HepG2 (cell line): ENCODE results near the gene ZBTB32. TPM values are rescaled to one million over a fixed set of nuclear protein-coding genes. Genes with fewer than 3 reads are reported as not detected.

ENCODE experiments used
- ATAC-seq: fragments of 200-7000 bp; cut with Tn5 transposase; 3 replicates; pipeline ENCODE4 v1.9.1; 2020; ENCODE audit warnings: mild to moderate bottlenecking, moderate library complexity
- BruUV-seq: library from RNA; stranded (reverse); fragments of 400-500 nt; replicated peaks from 2 replicates; lab custom pipeline; 2021; lab: Mats Ljungman, UMichigan
- CTCF ChIA-PET: fragments of 300-600 bp; formaldehyde crosslinking; extraction: SDS; loops from one replicate; lab custom pipeline; 2021; ENCODE audit warnings: low total read pairs, inconsistent platforms, low intra/inter-chr PET ratio; lab: Yijun Ruan, JAX
- POLR2A ChIA-PET: fragments of 350-600 bp; sonication (Branson Sonifier 250); formaldehyde crosslinking; loops from one replicate; lab custom pipeline; 2020; ENCODE audit warnings: antibody characterized with exemption, inconsistent platforms; lab: Yijun Ruan, JAX
- DNase-seq: peaks from one replicate; pipeline ENCODE4 v3.0.0-alpha.2; 2015; ENCODE audit warnings: low spot score
- FAIRE-seq: peaks from 3 replicates; lab custom pipeline; 2011; peaks lifted over from hg19 to GRCh38; lab: Jason Lieb, UNC
- H2AFZ ChIP-seq: one replicate; pipeline ENCODE4 v1.6.1; 2011; ENCODE audit warnings: low read length, inconsistent platforms
- H3K27ac ChIP-seq: fragments of 300-600 bp; 3 replicates; pipeline ENCODE4 v1.8.0; 2011; ENCODE audit warnings: mixed run types, mild to moderate bottlenecking, mixed read lengths, low read length, inconsistent platforms; ENCODE audit not compliant: insufficient read depth; ENCODE audit errors: extremely low read length
- H3K27me3 ChIP-seq, 2 experiments: fragments of 200-600 bp in 1 of 2; 2 replicates in 1 of 2; 3 replicates in 1 of 2; pipeline versions ENCODE4 v1.6.0 to v1.8.0; 2011; ENCODE audit warnings: low read length in 2 of 2, mild to moderate bottlenecking in 2 of 2, moderate library complexity in 2 of 2, inconsistent platforms in 1 of 2; ENCODE audit not compliant: insufficient read depth in 2 of 2, control insufficient read depth in 1 of 2
- H3K36me3 ChIP-seq, 2 experiments: fragments of 200-600 bp in 1 of 2; replicated peaks in 1 of 2; 2 replicates in 1 of 2; 3 replicates in 1 of 2; pipeline versions ENCODE4 v1.5.1 to v1.8.0; 2011; ENCODE audit warnings: low read length in 2 of 2, inconsistent platforms in 1 of 2; ENCODE audit not compliant: insufficient read depth in 2 of 2, control insufficient read depth in 1 of 2
- H3K4me1 ChIP-seq: 2 replicates; pipeline ENCODE4 v1.5.1; 2012; ENCODE audit warnings: low read length, inconsistent platforms; ENCODE audit not compliant: insufficient read depth
- H3K4me2 ChIP-seq: 2 replicates; pipeline ENCODE4 v1.6.0; 2011; ENCODE audit warnings: low read depth, low read length, inconsistent platforms
- H3K4me3 ChIP-seq, 3 experiments: fragments of 200-600 bp in 1 of 3; sonication (generic), shearing (Covaris generic) in 1 of 3; replicated peaks in 1 of 3; 2 replicates each; pipeline ENCODE4 v1.5.1; 2011 to 2016; ENCODE audit warnings: low read length in 3 of 3, inconsistent platforms in 2 of 3, low read depth in 2 of 3, mild to moderate bottlenecking in 2 of 3, control low read depth in 1 of 3, mixed read lengths in 1 of 3; ENCODE audit not compliant: insufficient read depth in 1 of 3
- H3K79me2 ChIP-seq: one replicate; pipeline ENCODE4 v1.6.1; 2011; ENCODE audit warnings: low read length, inconsistent platforms; ENCODE audit not compliant: insufficient read depth
- H3K9ac ChIP-seq: 2 replicates; pipeline ENCODE4 v1.6.0; 2011; ENCODE audit warnings: mild to moderate bottlenecking, low read depth, low read length, inconsistent platforms; ENCODE audit not compliant: insufficient read depth
- H3K9me3 ChIP-seq: 2 replicates; pipeline ENCODE4 v1.5.1; 2012; ENCODE audit warnings: mild to moderate bottlenecking, low read length
- H4K20me1 ChIP-seq: 2 replicates; pipeline ENCODE4 v1.6.0; 2011; ENCODE audit warnings: inconsistent platforms, mild to moderate bottlenecking, low read length, moderate library complexity; ENCODE audit not compliant: insufficient read depth
- AKAP8 ChIP-seq: sonication (generic); formaldehyde crosslinking; IDR thresholded peaks from 2 replicates; pipeline ENCODE4 v1.5.1; 2020; ENCODE audit warnings: mild to moderate bottlenecking, missing genetic modification reagents
- FLYWCH1 ChIP-seq: sonication (generic); formaldehyde crosslinking; IDR thresholded peaks from 2 replicates; pipeline ENCODE4 v1.8.1; 2023; ENCODE audit warnings: mild to moderate bottlenecking, missing genetic modification reagents
- KAT8 ChIP-seq: IDR thresholded peaks from 2 replicates; pipeline ENCODE4 v1.6.1; 2016; ENCODE audit warnings: missing genetic modification reagents, missing compliant biosample characterization
- KDM4B ChIP-seq: sonication (generic); formaldehyde crosslinking; IDR thresholded peaks from 2 replicates; pipeline ENCODE4 v1.4.0; 2020; ENCODE audit warnings: missing genetic modification reagents
- KLF13 ChIP-seq: sonication (generic); formaldehyde crosslinking; IDR thresholded peaks from 2 replicates; pipeline ENCODE4 v1.4.0; 2020; ENCODE audit warnings: mild to moderate bottlenecking, missing genetic modification reagents
- POLR2A ChIP-seq, 2 experiments: IDR thresholded peaks; 2 replicates each; pipeline ENCODE4 v1.6.1; 2011; ENCODE audit warnings: low read depth in 2 of 2, low read length in 2 of 2, mild to moderate bottlenecking in 1 of 2, moderate library complexity in 1 of 2; ENCODE audit not compliant: insufficient read depth in 1 of 2
- RBFOX2 ChIP-seq: fragments of 200-400 bp; formaldehyde crosslinking; IDR thresholded peaks from 2 replicates; pipeline ENCODE4 v1.6.1; 2017; ENCODE audit warnings: low read depth, mild to moderate bottlenecking, low read length
- RFX3 ChIP-seq: IDR thresholded peaks from 2 replicates; pipeline ENCODE4 v1.6.1; 2016; ENCODE audit warnings: missing biosample characterization, missing genetic modification reagents
- SIX1 ChIP-seq: sonication (generic); formaldehyde crosslinking; IDR thresholded peaks from 2 replicates; pipeline ENCODE4 v1.4.0; 2020; ENCODE audit warnings: missing genetic modification reagents, borderline replicate concordance
- TARDBP ChIP-seq: sonication (generic); formaldehyde crosslinking; IDR thresholded peaks from 2 replicates; pipeline ENCODE4 v1.8.0; 2022; ENCODE audit warnings: mild to moderate bottlenecking, missing genetic modification reagents
- ZFP1 ChIP-seq: IDR thresholded peaks from 2 replicates; pipeline ENCODE4 v1.6.1; 2016
- ZNF180 ChIP-seq: sonication (generic); formaldehyde crosslinking; IDR thresholded peaks from 2 replicates; pipeline ENCODE4 v1.4.0; 2020; ENCODE audit warnings: low read depth, missing genetic modification reagents, borderline replicate concordance
- ZNF20 ChIP-seq: sonication (generic); formaldehyde crosslinking; IDR thresholded peaks from 2 replicates; pipeline ENCODE4 v1.4.0; 2020; ENCODE audit warnings: mild to moderate bottlenecking, moderate library complexity, missing genetic modification reagents
- ZNF496 ChIP-seq: sonication (generic); formaldehyde crosslinking; IDR thresholded peaks from 2 replicates; pipeline ENCODE4 v1.8.1; 2023; ENCODE audit warnings: mild to moderate bottlenecking, moderate library complexity, missing genetic modification reagents; ENCODE audit not compliant: insufficient replicate concordance
- ZNF501 ChIP-seq: sonication (generic); formaldehyde crosslinking; IDR thresholded peaks from 2 replicates; pipeline ENCODE4 v1.5.1; 2020; ENCODE audit warnings: mild to moderate bottlenecking, moderate library complexity, missing genetic modification reagents
- ZNF674 ChIP-seq: sonication (generic); formaldehyde crosslinking; IDR thresholded peaks from 2 replicates; pipeline ENCODE4 v1.5.0; 2020; ENCODE audit warnings: low read depth, mild to moderate bottlenecking, missing genetic modification reagents
- ZNF713 ChIP-seq: sonication (generic); formaldehyde crosslinking; IDR thresholded peaks from 2 replicates; pipeline ENCODE4 v1.4.0; 2020; ENCODE audit warnings: mild to moderate bottlenecking, missing genetic modification reagents
- ZSCAN9 ChIP-seq: IDR thresholded peaks from 2 replicates; pipeline ENCODE4 v1.6.1; 2016; ENCODE audit warnings: borderline replicate concordance
- WGBS: methylation state at CpG from one replicate; pipeline ENCODE4 v1.1.6; 2017; ENCODE audit warnings: low lambda C conversion rate; 5-methylcytosine and 5-hydroxymethylcytosine counted together
- in situ Hi-C: cut with HindIII; loops from 2 replicates; pipeline ENCODE4 v1.10.0; 2017; ENCODE audit warnings: low pct_unique_long_range_greater_than_20kb; ENCODE audit not compliant: extremely low pct_ligation_motif_present
- intact Hi-C: fragments of 100-400 bp; cut with micrococcal nuclease; formaldehyde crosslinking; loops from one replicate; pipeline ENCODE4 v1.10.0; 2022; ENCODE audit not compliant: unreplicated experiment
- polyA plus RNA-seq, 8 experiments: library from polyadenylated mRNA; depleted of rRNA in 3 of 8; stranded (reverse) in 7 of 8; unstranded in 1 of 8; fragments of >200 nt; fragmentation: Illumina TruSeq in 4 of 8; extraction: Trizol in 4 of 8; gene quantifications; 2 replicates each; pipeline versions ENCODE4 v1.2.1 to v1.2.3, GENCODE V29; 2011 to 2016; ENCODE audit warnings: low read depth in 4 of 8, missing spikeins in 1 of 8, mixed read lengths in 1 of 8; ENCODE audit not compliant: insufficient read depth in 1 of 8
- total RNA-seq, 5 experiments: library from RNA; depleted of rRNA; stranded (reverse); fragments of >200 nt; fragmentation: Illumina TruSeq; extraction: Trizol; gene quantifications; 2 replicates each; pipeline ENCODE4 v1.2.3, GENCODE V29; 2016; ENCODE audit warnings: low read depth in 1 of 5
- TF ChIP-seq, protein P1 (sequence below): sonication (generic); formaldehyde crosslinking; conservative IDR thresholded peaks from 2 replicates; pipeline ENCODE4 v1.4.0; 2020; ENCODE audit warnings: missing genetic modification reagents
- TF ChIP-seq, protein P2 (sequence below): sonication (generic); formaldehyde crosslinking; IDR thresholded peaks from 2 replicates; pipeline ENCODE4 v1.5.0; 2020; ENCODE audit warnings: mild to moderate bottlenecking, missing genetic modification reagents
- TF ChIP-seq, protein P3 (sequence below): sonication (generic); formaldehyde crosslinking; IDR thresholded peaks from 2 replicates; pipeline ENCODE4 v1.5.0; 2020; ENCODE audit warnings: missing genetic modification reagents, mild to moderate bottlenecking, borderline replicate concordance

Gene ZBTB32
- total and polyA plus RNA-seq, 2 of the 13 experiments (the other 11 are each of a cell fraction or from before 2014, with no cell fraction given), result not detected

DNA sequence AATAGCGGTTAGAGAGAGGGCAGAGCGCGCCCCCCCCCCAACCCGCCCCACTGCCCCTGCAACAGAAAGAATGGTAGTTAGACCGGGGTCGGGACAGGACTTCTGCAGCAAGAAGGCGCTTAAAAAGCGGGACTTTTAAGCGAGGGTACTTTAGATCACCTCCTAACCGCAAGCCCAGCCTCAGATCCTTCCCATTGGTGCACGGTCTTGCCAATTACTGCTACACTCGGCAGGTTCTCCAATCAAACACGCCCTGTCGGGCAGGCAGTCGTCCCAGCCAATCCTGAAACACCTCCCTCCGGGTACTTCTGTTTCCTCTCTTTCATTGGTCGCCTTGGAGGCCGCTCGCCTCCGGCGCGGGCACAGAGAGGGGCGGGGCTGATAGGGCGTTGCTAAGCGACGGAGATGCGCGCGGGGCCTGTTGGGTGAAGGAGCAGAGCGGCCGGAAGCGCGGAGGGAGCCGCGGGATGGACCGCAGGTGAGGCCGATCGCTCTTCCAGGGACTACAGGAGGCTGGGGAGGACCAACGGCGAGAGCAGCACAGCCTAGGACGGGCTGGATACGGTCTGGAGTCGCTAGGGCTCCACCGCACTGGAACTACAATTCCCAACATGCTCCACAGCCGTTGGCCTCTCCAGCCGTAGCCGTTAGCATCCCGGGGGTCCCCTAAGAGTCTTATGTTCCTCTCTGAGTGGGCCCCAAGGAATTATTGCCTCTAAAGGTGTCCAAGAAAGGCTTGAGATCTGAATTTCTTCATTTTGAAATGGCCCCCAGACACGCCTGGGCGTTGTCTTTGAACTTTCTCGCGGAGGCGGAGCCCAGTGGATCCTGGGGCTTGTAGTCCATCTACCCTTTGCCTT, 53.6 kb downstream of the ZBTB32 start, which contains the start of gene PROSER3:
PROSER3 (plus strand) TSS at position 428 of the 860 bp plus-strand sequence; CDS start at position 468, 40 bp downstream.
- Histone ChIP-seq H3K4me3 (peak within 1 kb of the TSS; percentile 69 to 83 (median 80)), H3K27me3 (no peaks in the 10 kb centered on the region), H3K36me3 (peaks cover 2 to 29% of the 10 kb centered on the region in 2 experiments; a peak in 4 of 5 replicates), H3K9me3 (no peaks in the 10 kb centered on the region), H3K79me2 (peaks cover 6% of the 10 kb centered on the region), H3K27ac (peak within 1 kb of the TSS; percentile 83), H3K9ac (peak within 1 kb of the TSS; percentile 82), H3K4me2 (peak within 1 kb of the TSS; percentile 86), H3K4me1 (peaks cover 20% of the 10 kb centered on the region), H2AFZ (peak within 1 kb of the TSS; percentile 67), H4K20me1 (no peaks in the 10 kb centered on the region)
- FAIRE-seq, result peak; percentile 99
- BruUV-seq, result TSS peak; percentile 78
- 1% methylated on average over 23 of the region's 53 CpGs for WGBS
- peak; percentile 99 for DNase-seq
- intact Hi-C loops, result no loop called here
- peak; percentile 97 for ATAC-seq
- in situ Hi-C loops, result no loop called here
- ChIA-PET POLR2A (interaction anchor here (0.7 to 1.5 kb wide), 4 partner anchors 9 to 17 kb away, joined by 3 to 17 read pairs (median 6); partner anchors contain the start of genes LIN37, PSENEN and U2AF1L4), CTCF (no interaction called here)
- TF ChIP-seq RBFOX2 (peak; percentile 81), ZNF180 (CRISPR knock-in tag) (0 out of 2 replicates have a peak, but pooled peaks have one; percentile 40), POLR2A (IDR thresholded peaks at IDR 0.05; ENCODE audit: insufficient read depth in 1 of 2, low read depth in 2 of 2, low read length in 2 of 2) (peak; percentile 72 to 77), KAT8 (CRISPR knock-in tag) (peak; percentile 55), KLF13 (no peak), ZNF496 (CRISPR knock-in tag) (no peak), RFX3 (peak; percentile 97), SIX1 (CRISPR knock-in tag) (no peak), FLYWCH1 (CRISPR knock-in tag) (no peak), TARDBP (CRISPR knock-in tag) (0 out of 2 replicates have a peak, but pooled peaks have one; percentile 76), ZSCAN9 (CRISPR knock-in tag) (0 out of 2 replicates have a peak, but pooled peaks have one; percentile 37), ZNF713 (CRISPR knock-in tag) (no peak), ZFP1 (no peak), ZNF501 (CRISPR knock-in tag) (peak; percentile 42; the same call in 1 of the 2 replicates), KDM4B (no peak), AKAP8 (CRISPR knock-in tag) (no peak), ZNF20 (CRISPR knock-in tag) (no peak), ZNF674 (CRISPR knock-in tag) (no peak)
- TF ChIP-seq, protein P1, sequence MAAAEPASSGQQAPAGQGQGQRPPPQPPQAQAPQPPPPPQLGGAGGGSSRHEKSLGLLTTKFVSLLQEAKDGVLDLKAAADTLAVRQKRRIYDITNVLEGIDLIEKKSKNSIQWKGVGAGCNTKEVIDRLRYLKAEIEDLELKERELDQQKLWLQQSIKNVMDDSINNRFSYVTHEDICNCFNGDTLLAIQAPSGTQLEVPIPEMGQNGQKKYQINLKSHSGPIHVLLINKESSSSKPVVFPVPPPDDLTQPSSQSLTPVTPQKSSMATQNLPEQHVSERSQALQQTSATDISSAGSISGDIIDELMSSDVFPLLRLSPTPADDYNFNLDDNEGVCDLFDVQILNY (CRISPR knock-in tag), result peak; percentile 39; the same call in 1 of the 2 replicates
- TF ChIP-seq, protein P2, sequence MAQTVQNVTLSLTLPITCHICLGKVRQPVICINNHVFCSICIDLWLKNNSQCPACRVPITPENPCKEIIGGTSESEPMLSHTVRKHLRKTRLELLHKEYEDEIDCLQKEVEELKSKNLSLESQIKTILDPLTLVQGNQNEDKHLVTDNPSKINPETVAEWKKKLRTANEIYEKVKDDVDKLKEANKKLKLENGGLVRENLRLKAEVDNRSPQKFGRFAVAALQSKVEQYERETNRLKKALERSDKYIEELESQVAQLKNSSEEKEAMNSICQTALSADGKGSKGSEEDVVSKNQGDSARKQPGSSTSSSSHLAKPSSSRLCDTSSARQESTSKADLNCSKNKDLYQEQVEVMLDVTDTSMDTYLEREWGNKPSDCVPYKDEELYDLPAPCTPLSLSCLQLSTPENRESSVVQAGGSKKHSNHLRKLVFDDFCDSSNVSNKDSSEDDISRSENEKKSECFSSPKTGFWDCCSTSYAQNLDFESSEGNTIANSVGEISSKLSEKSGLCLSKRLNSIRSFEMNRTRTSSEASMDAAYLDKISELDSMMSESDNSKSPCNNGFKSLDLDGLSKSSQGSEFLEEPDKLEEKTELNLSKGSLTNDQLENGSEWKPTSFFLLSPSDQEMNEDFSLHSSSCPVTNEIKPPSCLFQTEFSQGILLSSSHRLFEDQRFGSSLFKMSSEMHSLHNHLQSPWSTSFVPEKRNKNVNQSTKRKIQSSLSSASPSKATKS (CRISPR knock-in tag), result no peak
- TF ChIP-seq, protein P3, sequence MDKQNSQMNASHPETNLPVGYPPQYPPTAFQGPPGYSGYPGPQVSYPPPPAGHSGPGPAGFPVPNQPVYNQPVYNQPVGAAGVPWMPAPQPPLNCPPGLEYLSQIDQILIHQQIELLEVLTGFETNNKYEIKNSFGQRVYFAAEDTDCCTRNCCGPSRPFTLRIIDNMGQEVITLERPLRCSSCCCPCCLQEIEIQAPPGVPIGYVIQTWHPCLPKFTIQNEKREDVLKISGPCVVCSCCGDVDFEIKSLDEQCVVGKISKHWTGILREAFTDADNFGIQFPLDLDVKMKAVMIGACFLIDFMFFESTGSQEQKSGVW (CRISPR knock-in tag), result no peak
